Iris pigment epithelial cell (primary cell): ENCODE results near the gene PCID2.

Experiments
- DNase-seq: peaks from one replicate; pipeline ENCODE4 v3.0.0-alpha.2; 2011; ENCODE audit warnings: low read depth

The PCID2 gene

GRCh38 chr13:113187263-113187669 is 21.2 kb downstream of the PCID2 start:
- peak; percentile 100 for DNase-seq

GRCh38 chr13:113186061-113186900 is 22.2 kb downstream of the PCID2 start:
- peak; percentile 22 for DNase-seq

- no peak for DNase-seq
Measured at GRCh38 chr13:113184568-113185440, 23.7 kb downstream of the PCID2 start.

- peak; percentile 54 for DNase-seq
Measured at GRCh38 chr13:113183450-113184129, 24.9 kb downstream of the PCID2 start.

- peak; percentile 73 for DNase-seq
Measured at GRCh38 chr13:113182046-113182445, 26.4 kb downstream of the PCID2 start.

- DNase-seq: peak; percentile 81
Measured at GRCh38 chr13:113179374-113180230, 28.9 kb downstream of the PCID2 start.

GRCh38 chr13:113178896-113179167 is 29.6 kb downstream of the PCID2 start:
- no peak for DNase-seq

- DNase-seq: peak; percentile 99
Measured at GRCh38 chr13:113178070-113178895, 30.2 kb downstream of the PCID2 start.

GRCh38 chr13:113176822-113177221 is 31.6 kb downstream of the PCID2 start:
- no peak for DNase-seq

- no peak for DNase-seq
Measured at GRCh38 chr13:113176280-113176679, 32.2 kb downstream of the PCID2 start.

GRCh38 chr13:113172419-113172926 is 36.0 kb downstream of the PCID2 start:
- no peak for DNase-seq

- no peak for DNase-seq
Measured at GRCh38 chr13:113171250-113172125, 37.0 kb downstream of the PCID2 start.

GRCh38 chr13:113170511-113170910 is 38.0 kb downstream of the PCID2 start:
- peak; percentile 24 for DNase-seq

- DNase-seq: no peak
Measured at GRCh38 chr13:113169277-113170272, 38.9 kb downstream of the PCID2 start.

- no peak for DNase-seq
Measured at GRCh38 chr13:113168211-113168610, 40.3 kb downstream of the PCID2 start.

- no peak for DNase-seq
Measured at GRCh38 chr13:113167575-113167974, 40.9 kb downstream of the PCID2 start.

GRCh38 chr13:113167155-113167554 is 41.3 kb downstream of the PCID2 start:
- no peak for DNase-seq

- no peak for DNase-seq
Measured at GRCh38 chr13:113166681-113167080, 41.8 kb downstream of the PCID2 start.
